ENCODE data around the gene SEPTIN2. TPM values are rescaled to one million over a fixed set of nuclear protein-coding genes. Genes with fewer than 3 reads are reported as not detected.

SEPTIN2 gene
- total RNA-seq, 1 donor from 2014 or later, result 487 TPM

DNA sequence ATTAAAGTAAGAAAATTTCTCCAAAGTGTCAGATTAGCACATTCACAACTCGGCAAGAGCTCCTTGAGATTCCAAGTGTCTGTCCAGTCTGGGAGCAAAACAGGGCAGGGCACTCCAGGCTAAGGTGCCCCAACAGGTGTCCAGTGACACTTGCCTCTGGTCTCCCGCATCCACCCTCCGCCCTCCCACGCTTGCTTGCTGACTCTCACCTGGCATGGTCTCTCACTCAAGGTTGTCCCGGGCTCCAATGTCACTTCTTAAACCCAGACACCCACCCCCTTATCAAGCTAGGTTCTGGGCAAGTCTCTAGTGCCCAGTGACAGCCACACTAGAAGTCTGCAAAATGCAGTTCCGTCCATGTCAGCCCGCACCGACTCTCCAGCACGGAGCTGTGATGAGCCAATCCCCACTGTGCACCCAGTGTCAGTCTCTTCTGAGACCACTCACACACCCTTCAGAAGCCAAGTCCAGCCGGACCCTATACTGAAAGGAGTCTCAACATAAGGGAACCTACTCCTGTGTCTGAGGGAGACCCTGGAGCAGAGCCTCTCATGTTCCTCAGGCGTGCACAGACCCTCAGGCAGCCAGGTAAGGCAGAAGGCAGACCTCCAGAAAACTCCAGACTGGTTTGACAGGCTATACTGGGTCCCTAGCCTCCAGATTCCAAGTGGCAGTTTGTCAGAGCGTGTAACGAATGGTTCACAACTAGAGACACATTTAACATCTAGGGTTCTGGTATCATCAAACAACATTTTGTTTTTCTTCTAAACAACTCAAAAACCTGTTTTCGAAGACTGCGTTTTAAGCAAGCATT is 45.8 kb upstream of the SEPTIN2 start:
- peaks cover 25% of the 10 kb centered on the region for H3K36me3 Mint-ChIP-seq (ENCODE audit: low read depth, unreplicated experiment)
- peaks cover 17% of the 10 kb centered on the region for H3K4me1 Mint-ChIP-seq (ENCODE audit: unreplicated experiment)
- H3K27me3 Mint-ChIP-seq (ENCODE audit: unreplicated experiment), result peaks cover 5% of the 10 kb centered on the region
- TF ChIP-seq, protein P1, sequence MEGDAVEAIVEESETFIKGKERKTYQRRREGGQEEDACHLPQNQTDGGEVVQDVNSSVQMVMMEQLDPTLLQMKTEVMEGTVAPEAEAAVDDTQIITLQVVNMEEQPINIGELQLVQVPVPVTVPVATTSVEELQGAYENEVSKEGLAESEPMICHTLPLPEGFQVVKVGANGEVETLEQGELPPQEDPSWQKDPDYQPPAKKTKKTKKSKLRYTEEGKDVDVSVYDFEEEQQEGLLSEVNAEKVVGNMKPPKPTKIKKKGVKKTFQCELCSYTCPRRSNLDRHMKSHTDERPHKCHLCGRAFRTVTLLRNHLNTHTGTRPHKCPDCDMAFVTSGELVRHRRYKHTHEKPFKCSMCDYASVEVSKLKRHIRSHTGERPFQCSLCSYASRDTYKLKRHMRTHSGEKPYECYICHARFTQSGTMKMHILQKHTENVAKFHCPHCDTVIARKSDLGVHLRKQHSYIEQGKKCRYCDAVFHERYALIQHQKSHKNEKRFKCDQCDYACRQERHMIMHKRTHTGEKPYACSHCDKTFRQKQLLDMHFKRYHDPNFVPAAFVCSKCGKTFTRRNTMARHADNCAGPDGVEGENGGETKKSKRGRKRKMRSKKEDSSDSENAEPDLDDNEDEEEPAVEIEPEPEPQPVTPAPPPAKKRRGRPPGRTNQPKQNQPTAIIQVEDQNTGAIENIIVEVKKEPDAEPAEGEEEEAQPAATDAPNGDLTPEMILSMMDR (IDR thresholded peaks at IDR 0.05; ENCODE audit: unreplicated experiment), result no peak
- H3K27ac Mint-ChIP-seq (ENCODE audit: unreplicated experiment), result no peak overlapping the region
- no peaks in the 10 kb centered on the region for H3K9me3 Mint-ChIP-seq (ENCODE audit: unreplicated experiment)
- H3K4me3 Mint-ChIP-seq (ENCODE audit: unreplicated experiment), result no peak overlapping the region
- no peak for DNase-seq (ENCODE audit: low spot score)

DNA sequence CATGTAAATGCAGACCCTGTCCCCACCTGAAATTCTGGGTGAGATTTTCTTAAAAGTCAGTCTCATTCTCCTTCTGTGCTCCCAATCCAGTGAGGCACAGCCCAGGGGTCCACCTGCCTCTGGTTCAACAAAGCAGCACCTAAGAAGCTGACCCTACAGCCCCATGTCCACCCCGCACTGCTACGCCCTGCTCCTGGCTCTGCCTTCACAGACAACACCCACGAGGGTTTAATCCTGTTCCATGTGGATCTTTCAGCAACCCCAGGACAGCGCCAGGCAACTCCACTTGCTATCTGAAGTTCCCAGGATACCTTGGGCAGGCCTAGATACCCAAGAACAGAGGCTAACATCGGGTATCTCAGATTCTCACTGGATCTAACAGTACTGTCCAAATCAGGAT is 45.2 kb upstream of the SEPTIN2 start:
- TF ChIP-seq, protein P1 (IDR thresholded peaks at IDR 0.05; ENCODE audit: unreplicated experiment), result no peak
- H3K4me1 Mint-ChIP-seq (ENCODE audit: unreplicated experiment), result peaks cover 17% of the 10 kb centered on the region
- H3K36me3 Mint-ChIP-seq (ENCODE audit: low read depth, unreplicated experiment), result peaks cover 25% of the 10 kb centered on the region
- DNase-seq (ENCODE audit: low spot score), result no peak
- peaks cover 5% of the 10 kb centered on the region for H3K27me3 Mint-ChIP-seq (ENCODE audit: unreplicated experiment)
- no peaks in the 10 kb centered on the region for H3K9me3 Mint-ChIP-seq (ENCODE audit: unreplicated experiment)
- H3K27ac Mint-ChIP-seq (ENCODE audit: unreplicated experiment), result no peak overlapping the region
- H3K4me3 Mint-ChIP-seq (ENCODE audit: unreplicated experiment), result peak overlapping the region; percentile 15

DNA sequence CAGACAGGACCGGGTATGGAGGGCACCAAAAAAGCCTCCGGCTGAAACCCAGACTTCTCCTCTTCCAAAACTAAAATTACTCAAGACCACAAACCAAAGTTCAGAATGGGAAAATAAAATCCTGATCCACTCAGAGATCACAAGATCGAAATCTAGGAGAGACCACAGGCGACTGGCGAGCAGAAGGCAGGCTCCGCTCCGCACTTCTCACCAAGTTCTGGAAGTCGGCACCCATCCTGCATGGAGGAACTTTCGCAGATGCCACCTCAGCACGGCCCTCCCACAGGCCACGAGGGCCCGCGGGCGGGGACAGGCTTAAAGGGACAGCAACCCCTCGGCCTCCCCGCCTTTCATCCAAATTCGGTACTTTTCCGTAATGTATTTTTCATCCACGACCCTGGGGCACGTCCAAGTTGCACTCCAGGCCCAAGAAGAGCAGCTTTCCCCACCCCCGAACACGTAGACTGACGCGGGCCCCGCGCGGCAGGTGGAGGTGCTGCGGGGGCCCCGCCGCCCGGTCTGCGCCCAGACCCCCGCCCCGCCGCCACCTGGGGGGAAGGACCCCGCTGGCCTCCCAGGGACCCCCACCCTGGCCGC is 43.9 kb upstream of the SEPTIN2 start:
- TF ChIP-seq, protein P1 (IDR thresholded peaks at IDR 0.05; ENCODE audit: unreplicated experiment), result no peak
- H3K27me3 Mint-ChIP-seq (ENCODE audit: unreplicated experiment), result peaks cover 5% of the 10 kb centered on the region

DNA sequence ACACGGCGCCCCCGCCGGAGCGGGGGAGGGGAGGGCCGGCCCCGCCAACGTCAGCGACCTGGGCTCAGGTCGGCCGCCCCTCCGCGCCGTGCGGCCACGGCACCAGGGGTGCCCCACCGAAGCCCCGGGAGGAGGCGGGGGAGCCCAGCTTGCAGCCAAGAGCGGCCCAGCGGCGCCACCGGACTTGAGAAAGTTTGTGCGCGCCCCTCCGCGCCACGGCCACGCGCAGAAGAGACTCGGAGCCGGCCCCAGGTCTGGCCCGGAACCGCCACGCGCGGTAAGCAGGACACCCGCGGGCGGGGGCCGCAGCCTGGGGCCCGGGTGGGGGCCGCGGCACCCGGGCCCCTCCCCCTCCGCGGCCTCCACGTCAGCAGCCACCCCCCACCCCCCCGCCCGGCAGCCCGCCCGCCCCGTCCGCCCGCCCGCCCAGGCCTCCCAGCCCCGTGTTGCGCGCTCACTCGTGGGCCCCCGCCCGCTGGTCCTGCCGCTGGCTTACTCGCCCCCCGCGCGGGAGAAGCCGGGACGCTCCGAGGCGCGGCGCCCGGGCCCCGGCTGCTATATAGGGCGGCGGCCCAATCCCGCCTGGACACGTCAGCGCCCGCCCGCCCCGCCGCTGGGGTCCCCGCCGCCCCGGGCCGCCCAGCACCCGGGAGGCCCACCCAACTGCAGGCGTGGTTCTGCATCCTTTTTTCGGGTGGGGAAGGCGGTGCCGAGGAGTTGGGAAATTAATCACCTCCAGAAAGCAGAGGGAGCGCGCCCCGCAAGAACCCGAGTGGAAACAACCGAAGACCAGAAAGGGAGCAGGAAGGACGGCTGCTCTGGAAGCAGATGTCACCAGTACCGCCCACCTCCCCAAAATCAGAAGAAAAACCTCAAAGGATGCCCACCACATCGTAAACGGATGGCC is 43.2 kb upstream of the SEPTIN2 start:
- TF ChIP-seq, protein P1 (IDR thresholded peaks at IDR 0.05; ENCODE audit: unreplicated experiment), result no peak
- H3K27me3 Mint-ChIP-seq (ENCODE audit: unreplicated experiment), result peaks cover 5% of the 10 kb centered on the region
- H3K36me3 Mint-ChIP-seq (ENCODE audit: low read depth, unreplicated experiment), result peaks cover 15% of the 10 kb centered on the region
- H3K27ac Mint-ChIP-seq (ENCODE audit: unreplicated experiment), result peak overlapping the region; percentile 7
- H3K4me1 Mint-ChIP-seq (ENCODE audit: unreplicated experiment), result peaks cover 17% of the 10 kb centered on the region
- H3K4me3 Mint-ChIP-seq (ENCODE audit: unreplicated experiment), result peak overlapping the region; percentile 82
- peak; percentile 62 for DNase-seq (ENCODE audit: low spot score)
- no peaks in the 10 kb centered on the region for H3K9me3 Mint-ChIP-seq (ENCODE audit: unreplicated experiment)

More for the DNA sequence above, 43.9 kb upstream of the SEPTIN2 start:
- Mint-ChIP-seq H3K27ac (ENCODE audit: unreplicated experiment) (peak overlapping the region; percentile 68), H3K9me3 (ENCODE audit: unreplicated experiment) (no peaks in the 10 kb centered on the region), H3K36me3 (ENCODE audit: low read depth, unreplicated experiment) (peaks cover 20% of the 10 kb centered on the region), H3K4me3 (ENCODE audit: unreplicated experiment) (peak overlapping the region; percentile 96), H3K4me1 (ENCODE audit: unreplicated experiment) (peaks cover 17% of the 10 kb centered on the region)
- peak; percentile 53 for DNase-seq (ENCODE audit: low spot score)
